C4-2B (cell line): ENCODE measurements around the gene CCNG1.

Experiments
- ZFX ChIP-seq: fragments of 450-650 bp; IDR thresholded peaks from 2 replicates; pipeline ENCODE4 v1.6.1; 2017
- TF ChIP-seq, protein P1 (sequence below): fragments of 450-650 bp; conservative IDR thresholded peaks from 2 replicates; pipeline ENCODE4 v1.5.1; 2017; ENCODE audit warnings: mild to moderate bottlenecking

DNA sequence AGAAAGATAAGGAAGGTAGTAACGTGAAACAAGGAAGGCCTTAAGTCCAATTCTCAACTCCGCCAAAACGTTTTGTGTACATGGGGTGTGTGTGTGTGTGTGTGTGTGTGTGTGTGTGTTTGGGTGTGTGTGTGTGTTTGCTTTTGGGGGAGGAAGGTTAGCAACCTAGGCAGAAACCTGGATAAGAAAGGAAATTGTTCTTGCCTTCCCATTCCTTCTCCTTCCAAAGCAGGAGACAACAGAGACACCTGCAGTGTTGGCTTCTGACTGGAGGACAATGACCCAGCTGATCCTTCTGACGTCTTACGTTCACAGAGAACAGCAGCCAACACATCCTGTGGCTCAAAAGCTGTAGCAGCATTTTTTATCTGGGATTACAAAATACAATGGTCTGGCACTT lies 4.1 kb upstream of the CCNG1 start:
- TF ChIP-seq, protein P1, sequence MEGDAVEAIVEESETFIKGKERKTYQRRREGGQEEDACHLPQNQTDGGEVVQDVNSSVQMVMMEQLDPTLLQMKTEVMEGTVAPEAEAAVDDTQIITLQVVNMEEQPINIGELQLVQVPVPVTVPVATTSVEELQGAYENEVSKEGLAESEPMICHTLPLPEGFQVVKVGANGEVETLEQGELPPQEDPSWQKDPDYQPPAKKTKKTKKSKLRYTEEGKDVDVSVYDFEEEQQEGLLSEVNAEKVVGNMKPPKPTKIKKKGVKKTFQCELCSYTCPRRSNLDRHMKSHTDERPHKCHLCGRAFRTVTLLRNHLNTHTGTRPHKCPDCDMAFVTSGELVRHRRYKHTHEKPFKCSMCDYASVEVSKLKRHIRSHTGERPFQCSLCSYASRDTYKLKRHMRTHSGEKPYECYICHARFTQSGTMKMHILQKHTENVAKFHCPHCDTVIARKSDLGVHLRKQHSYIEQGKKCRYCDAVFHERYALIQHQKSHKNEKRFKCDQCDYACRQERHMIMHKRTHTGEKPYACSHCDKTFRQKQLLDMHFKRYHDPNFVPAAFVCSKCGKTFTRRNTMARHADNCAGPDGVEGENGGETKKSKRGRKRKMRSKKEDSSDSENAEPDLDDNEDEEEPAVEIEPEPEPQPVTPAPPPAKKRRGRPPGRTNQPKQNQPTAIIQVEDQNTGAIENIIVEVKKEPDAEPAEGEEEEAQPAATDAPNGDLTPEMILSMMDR: no peak
- TF ChIP-seq ZFX: no peak
